Caco-2 (cell line): ENCODE measurements around the gene MUC15. TPM values are rescaled to one million over a fixed set of nuclear protein-coding genes. Genes with fewer than 3 reads are reported as not detected.

Experiments used
- BruUV-seq: library from RNA; stranded (reverse); fragments of 400-500 nt; replicated peaks from 2 replicates; lab custom pipeline; 2021; lab: Mats Ljungman, UMichigan
- CTCF ChIA-PET: fragments of 300-600 bp; sonication (Branson Sonifier 250); formaldehyde crosslinking; loops from one replicate; lab custom pipeline; 2022; ENCODE audit warnings: antibody characterized with exemption; lab: Charles Lee
- POLR2A ChIA-PET: fragments of 300-600 bp; sonication (Branson Sonifier 250); formaldehyde crosslinking; loops from one replicate; lab custom pipeline; 2022; ENCODE audit warnings: antibody characterized with exemption; lab: Charles Lee
- DNase-seq, 2 experiments: peaks; one replicate each; pipeline versions ENCODE4 v3.0.0 to v3.0.0-alpha.2; 2020 to 2022
- H3K27me3 ChIP-seq: replicated peaks from 2 replicates; pipeline ENCODE4 v1.6.0; 2011; ENCODE audit warnings: low read length; ENCODE audit not compliant: control insufficient read depth, insufficient read depth
- H3K36me3 ChIP-seq: 2 replicates; pipeline ENCODE4 v1.5.1; 2011; ENCODE audit warnings: low read length; ENCODE audit not compliant: control insufficient read depth, insufficient read depth
- H3K4me1 ChIP-seq: fragments of 250-450 bp; sonication (Bioruptor Pico); 2 replicates; pipeline ENCODE4 v1.5.1; 2020; ENCODE audit warnings: mild to moderate bottlenecking
- H3K4me3 ChIP-seq: 2 replicates; pipeline ENCODE4 v1.5.1; 2011; ENCODE audit warnings: low read depth, mild to moderate bottlenecking, control low read depth, low read length
- H3K9me3 ChIP-seq: fragments of 250-450 bp; sonication (Bioruptor Pico); 2 replicates; pipeline ENCODE4 v1.5.1; 2020; ENCODE audit warnings: mild to moderate bottlenecking, moderate library complexity
- H3K27ac Mint-ChIP-seq: one replicate; pipeline ENCODE4 v1.8.0; 2022; ENCODE audit warnings: mixed read lengths; ENCODE audit not compliant: unreplicated experiment
- H3K27me3 Mint-ChIP-seq: one replicate; pipeline ENCODE4 v1.8.0; 2022; ENCODE audit warnings: mixed read lengths; ENCODE audit not compliant: insufficient read depth, unreplicated experiment
- H3K36me3 Mint-ChIP-seq: one replicate; pipeline ENCODE4 v1.8.0; 2022; ENCODE audit warnings: mild to moderate bottlenecking, mixed read lengths; ENCODE audit not compliant: insufficient read depth, unreplicated experiment
- H3K4me1 Mint-ChIP-seq: one replicate; pipeline ENCODE4 v1.8.0; 2022; ENCODE audit warnings: low read depth, mixed read lengths; ENCODE audit not compliant: unreplicated experiment
- H3K4me3 Mint-ChIP-seq: one replicate; pipeline ENCODE4 v1.8.0; 2022; ENCODE audit warnings: mild to moderate bottlenecking, moderate library complexity, mixed read lengths; ENCODE audit not compliant: unreplicated experiment
- H3K9me3 Mint-ChIP-seq: one replicate; pipeline ENCODE4 v1.8.0; 2022; ENCODE audit warnings: mixed read lengths; ENCODE audit not compliant: unreplicated experiment
- intact Hi-C: fragments of 100-400 bp; cut with micrococcal nuclease; formaldehyde crosslinking; loops from one replicate; pipeline ENCODE4 v1.10.0; 2022; ENCODE audit not compliant: unreplicated experiment
- total RNA-seq: library from RNA; stranded (reverse); gene quantifications from 2 replicates; pipeline ENCODE4 v1.2.3, GENCODE V29; 2022
- TF ChIP-seq, protein P1 (sequence below), 2 experiments: fragments of 200-600 bp in 1 of 2; IDR thresholded peaks; 1 replicate in 1 of 2; 2 replicates in 1 of 2; pipeline versions ENCODE4 v1.5.1 to v1.8.0; 2011 to 2022; ENCODE audit warnings: antibody characterized with exemption in 1 of 2, control low read depth in 1 of 2, inconsistent platforms in 1 of 2, low read depth in 1 of 2, low read length in 1 of 2, mild to moderate bottlenecking in 1 of 2, moderate library complexity in 1 of 2; ENCODE audit not compliant: insufficient read depth in 1 of 2, severe bottlenecking in 1 of 2, unreplicated experiment in 1 of 2

Gene MUC15
- total RNA-seq, 1 experiment from 2014 or later: 0.70 TPM

- no TSS peak for BruUV-seq
- no peak overlapping the region for H3K27ac Mint-ChIP-seq
- H3K4me3 Mint-ChIP-seq: no peak overlapping the region
- peaks cover 9% of the 10 kb centered on the region for H3K4me1 Mint-ChIP-seq
- Histone ChIP-seq H3K9me3 (no peaks in the 10 kb centered on the region), H3K36me3 (no peaks in the 10 kb centered on the region), H3K4me3 (no peak overlapping the region), H3K4me1 (peaks cover 18% of the 10 kb centered on the region), H3K27me3 (no peaks in the 10 kb centered on the region)
- TF ChIP-seq, protein P1, sequence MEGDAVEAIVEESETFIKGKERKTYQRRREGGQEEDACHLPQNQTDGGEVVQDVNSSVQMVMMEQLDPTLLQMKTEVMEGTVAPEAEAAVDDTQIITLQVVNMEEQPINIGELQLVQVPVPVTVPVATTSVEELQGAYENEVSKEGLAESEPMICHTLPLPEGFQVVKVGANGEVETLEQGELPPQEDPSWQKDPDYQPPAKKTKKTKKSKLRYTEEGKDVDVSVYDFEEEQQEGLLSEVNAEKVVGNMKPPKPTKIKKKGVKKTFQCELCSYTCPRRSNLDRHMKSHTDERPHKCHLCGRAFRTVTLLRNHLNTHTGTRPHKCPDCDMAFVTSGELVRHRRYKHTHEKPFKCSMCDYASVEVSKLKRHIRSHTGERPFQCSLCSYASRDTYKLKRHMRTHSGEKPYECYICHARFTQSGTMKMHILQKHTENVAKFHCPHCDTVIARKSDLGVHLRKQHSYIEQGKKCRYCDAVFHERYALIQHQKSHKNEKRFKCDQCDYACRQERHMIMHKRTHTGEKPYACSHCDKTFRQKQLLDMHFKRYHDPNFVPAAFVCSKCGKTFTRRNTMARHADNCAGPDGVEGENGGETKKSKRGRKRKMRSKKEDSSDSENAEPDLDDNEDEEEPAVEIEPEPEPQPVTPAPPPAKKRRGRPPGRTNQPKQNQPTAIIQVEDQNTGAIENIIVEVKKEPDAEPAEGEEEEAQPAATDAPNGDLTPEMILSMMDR (IDR thresholded peaks at IDR 0.05; ENCODE audit: insufficient read depth in 1 of 2, low read depth in 1 of 2, low read length in 1 of 2, severe bottlenecking in 1 of 2, unreplicated experiment in 1 of 2): no peak
- no peaks in the 10 kb centered on the region for H3K9me3 Mint-ChIP-seq
- H3K27me3 Mint-ChIP-seq: no peaks in the 10 kb centered on the region
- no peak for DNase-seq
- ChIA-PET POLR2A (no interaction called here), CTCF (no interaction called here)
- intact Hi-C loops: no loop called here
- H3K36me3 Mint-ChIP-seq: no peaks in the 10 kb centered on the region
These were observed 3.9 kb upstream of the MUC15 start for GRCh38 chr11:26575946-26576345.

- Histone ChIP-seq H3K4me3 (no peak overlapping the region), H3K36me3 (no peaks in the 10 kb centered on the region), H3K4me1 (peaks cover 18% of the 10 kb centered on the region), H3K9me3 (no peaks in the 10 kb centered on the region), H3K27me3 (no peaks in the 10 kb centered on the region)
- no peaks in the 10 kb centered on the region for H3K9me3 Mint-ChIP-seq
- H3K27me3 Mint-ChIP-seq: no peaks in the 10 kb centered on the region
- ChIA-PET CTCF (no interaction called here), POLR2A (no interaction called here)
- no TSS peak for BruUV-seq
- no peak overlapping the region for H3K4me3 Mint-ChIP-seq
- peaks cover 9% of the 10 kb centered on the region for H3K4me1 Mint-ChIP-seq
- no peak overlapping the region for H3K27ac Mint-ChIP-seq
- DNase-seq: no peak
- TF ChIP-seq, protein P1 (IDR thresholded peaks at IDR 0.05; ENCODE audit: insufficient read depth in 1 of 2, low read depth in 1 of 2, low read length in 1 of 2, severe bottlenecking in 1 of 2, unreplicated experiment in 1 of 2): no peak
- intact Hi-C loops: no loop called here
- H3K36me3 Mint-ChIP-seq: no peaks in the 10 kb centered on the region
These were observed 1.8 kb upstream of the MUC15 start for GRCh38 chr11:26573896-26574295.

GRCh38 chr11:26572770-26573402 is 823 bp upstream of the MUC15 start:
- no peaks in the 10 kb centered on the region for H3K9me3 Mint-ChIP-seq
- no peak for DNase-seq
- H3K27ac Mint-ChIP-seq: no peak overlapping the region
- no peaks in the 10 kb centered on the region for H3K36me3 Mint-ChIP-seq
- no peaks in the 10 kb centered on the region for H3K36me3 ChIP-seq
- H3K27me3 ChIP-seq: no peaks in the 10 kb centered on the region
- no peak overlapping the region for H3K4me3 ChIP-seq
- CTCF ChIA-PET: no interaction called here
- H3K27me3 Mint-ChIP-seq: no peaks in the 10 kb centered on the region
- no peaks in the 10 kb centered on the region for H3K9me3 ChIP-seq
- POLR2A ChIA-PET: no interaction called here
- peaks cover 9% of the 10 kb centered on the region for H3K4me1 Mint-ChIP-seq
- peaks cover 18% of the 10 kb centered on the region for H3K4me1 ChIP-seq
- TF ChIP-seq, protein P1 (IDR thresholded peaks at IDR 0.05; ENCODE audit: insufficient read depth in 1 of 2, low read depth in 1 of 2, low read length in 1 of 2, severe bottlenecking in 1 of 2, unreplicated experiment in 1 of 2): no peak
- H3K4me3 Mint-ChIP-seq: no peak overlapping the region
- intact Hi-C loops: no loop called here
- no TSS peak for BruUV-seq
